DMS114 treated with DMSO at 0.1 percent for 48 hours (cell line): Measurements from ENCODE around the gene MZF1.
"Not testable (repeated sequence)": the region's sequence is repeated elsewhere in the genome, so short reads cannot be mapped to it uniquely, and the experiment has no call there.

Experiments used
- DNase-seq: peaks from one replicate; lab custom pipeline; 2025; ENCODE audit not compliant: unreplicated experiment; lab: John Stamatoyannopoulos, UW

Gene MZF1

GRCh38 chr19:58572818-58573657 is at the start of gene MZF1:
TSS of gene MZF1 (minus strand) at chr19:58573335. CDS start at chr19:58571389, 1,946 bp downstream.
- DNase-seq, result no peak

DNA sequence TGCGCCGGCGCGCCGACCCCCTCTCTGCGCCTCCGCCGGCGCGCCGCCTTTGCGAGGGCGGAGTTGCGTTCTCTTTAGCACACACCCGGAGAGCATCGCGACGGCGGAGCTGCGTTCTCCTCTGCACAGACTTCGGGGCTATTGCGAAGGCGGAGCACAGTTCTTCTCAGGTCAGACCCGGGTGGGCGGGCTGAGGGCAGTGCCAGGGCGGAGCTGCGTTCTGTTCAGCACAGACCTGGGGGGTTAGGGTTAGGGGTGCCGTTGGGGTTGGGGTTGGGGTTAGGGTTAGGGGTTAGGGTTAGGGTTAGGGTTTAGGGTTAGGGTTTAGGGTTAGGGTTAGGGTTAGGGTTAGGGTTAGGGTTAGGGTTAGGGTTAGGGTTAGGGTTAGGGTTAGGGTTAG is 34.1 kb upstream of the MZF1 start:
- DNase-seq, result not testable (repeated sequence)

DNA sequence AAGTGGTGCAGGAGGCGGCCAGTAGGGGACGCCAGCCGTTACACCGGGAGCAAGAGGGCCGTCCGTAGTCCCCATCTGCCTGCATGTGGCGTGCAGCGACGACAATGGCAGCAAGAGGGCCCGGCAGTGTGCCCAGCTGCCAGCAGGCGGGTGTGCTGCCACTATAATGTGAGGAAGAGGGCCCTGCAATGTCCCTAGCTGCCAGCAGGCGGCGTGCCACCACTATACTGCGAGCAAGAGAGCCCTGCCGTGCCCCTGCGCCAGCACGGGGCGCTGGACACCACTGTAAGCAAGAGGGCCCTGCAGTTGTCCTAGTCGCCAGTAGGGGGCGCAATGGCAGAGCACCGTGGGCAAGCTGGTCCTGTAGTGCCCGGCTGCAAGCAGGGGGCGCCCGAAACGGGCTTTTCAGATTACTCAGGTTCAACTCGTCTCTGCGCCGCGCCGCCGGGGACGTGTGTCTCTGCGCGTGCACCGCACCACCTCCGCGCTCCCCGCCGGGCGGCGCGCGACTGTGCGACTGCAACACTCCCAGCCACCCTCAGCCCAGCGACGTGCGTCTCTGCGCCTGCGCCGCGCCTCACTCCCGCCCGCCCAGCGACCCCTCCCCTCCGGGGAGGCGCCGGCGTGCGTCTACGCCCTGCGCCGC is 33.2 kb upstream of the MZF1 start:
- not testable (repeated sequence) for DNase-seq

DNA sequence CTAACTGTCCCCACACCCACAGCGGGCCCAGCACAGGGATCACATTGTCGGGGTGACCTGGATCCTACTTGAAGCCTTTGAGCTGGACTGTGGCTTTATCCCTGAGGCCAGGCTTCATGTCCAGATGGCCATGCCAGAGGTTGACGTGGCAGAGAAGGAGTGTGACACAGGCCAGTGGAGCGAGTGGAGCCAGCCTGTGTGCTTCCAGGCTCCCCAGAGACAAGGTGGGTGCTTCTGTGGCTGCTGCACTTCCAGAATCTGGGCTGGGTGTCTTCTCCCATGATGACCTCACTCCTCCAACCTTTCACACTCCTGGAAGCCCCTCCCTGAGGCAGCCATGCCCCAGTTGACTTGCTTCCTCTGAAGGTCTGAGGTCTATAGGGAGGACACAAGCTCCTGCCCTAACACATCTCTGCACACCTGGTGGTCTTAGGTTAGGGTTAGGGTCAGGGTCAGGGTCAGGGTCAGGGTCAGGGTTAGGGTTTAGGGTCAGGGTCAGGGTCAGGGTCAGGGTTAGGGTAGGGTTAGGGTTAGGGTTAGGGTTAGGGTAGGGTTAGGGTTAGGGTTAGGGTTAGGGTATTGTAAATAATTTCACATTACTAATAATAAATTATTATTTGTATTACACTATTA is 13.1 kb upstream of the MZF1 start:
- DNase-seq, result no peak

DNA sequence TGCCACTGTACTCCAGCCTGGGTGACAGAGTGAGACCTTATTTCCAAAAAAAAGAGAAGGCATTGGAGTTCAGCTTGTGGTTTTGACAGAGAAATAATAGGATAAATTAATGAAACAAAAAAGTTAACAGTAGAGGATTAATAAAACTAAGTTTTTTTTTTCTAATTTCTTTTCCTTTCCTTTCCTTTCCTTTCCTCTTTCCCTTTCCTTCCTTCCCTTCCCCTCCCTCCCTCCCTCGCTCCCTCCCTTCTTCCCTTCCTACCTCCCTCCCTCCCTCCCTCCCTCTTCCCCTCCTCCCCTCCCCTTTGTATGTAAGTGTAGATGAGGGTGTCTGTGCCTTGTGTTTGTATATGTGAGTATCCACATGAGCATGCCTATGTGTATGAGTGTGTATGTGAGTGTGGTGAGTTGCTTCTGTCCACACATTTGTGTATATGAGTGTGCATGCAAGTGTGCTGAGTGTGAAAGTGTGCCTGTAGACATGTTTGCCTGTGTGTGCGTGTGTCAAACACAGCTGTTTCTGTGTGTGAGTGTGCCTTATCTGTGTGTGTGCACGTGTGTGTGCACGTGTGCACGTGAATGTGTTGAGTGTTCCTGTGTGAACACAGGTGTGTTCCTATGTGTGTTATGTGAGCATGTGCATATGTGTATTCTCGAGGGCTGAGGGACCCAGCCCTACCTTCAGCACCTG is 12.5 kb upstream of the MZF1 start:
- DNase-seq, result no peak

- no peak for DNase-seq
Measured at GRCh38 chr19:58584498-58585441, 11.6 kb upstream of the MZF1 start.

GRCh38 chr19:58582985-58583384 is 9.8 kb upstream of the MZF1 start:
- DNase-seq, result no peak

GRCh38 chr19:58581227-58582141 is 8.3 kb upstream of the MZF1 start:
- DNase-seq, result no peak

DNA sequence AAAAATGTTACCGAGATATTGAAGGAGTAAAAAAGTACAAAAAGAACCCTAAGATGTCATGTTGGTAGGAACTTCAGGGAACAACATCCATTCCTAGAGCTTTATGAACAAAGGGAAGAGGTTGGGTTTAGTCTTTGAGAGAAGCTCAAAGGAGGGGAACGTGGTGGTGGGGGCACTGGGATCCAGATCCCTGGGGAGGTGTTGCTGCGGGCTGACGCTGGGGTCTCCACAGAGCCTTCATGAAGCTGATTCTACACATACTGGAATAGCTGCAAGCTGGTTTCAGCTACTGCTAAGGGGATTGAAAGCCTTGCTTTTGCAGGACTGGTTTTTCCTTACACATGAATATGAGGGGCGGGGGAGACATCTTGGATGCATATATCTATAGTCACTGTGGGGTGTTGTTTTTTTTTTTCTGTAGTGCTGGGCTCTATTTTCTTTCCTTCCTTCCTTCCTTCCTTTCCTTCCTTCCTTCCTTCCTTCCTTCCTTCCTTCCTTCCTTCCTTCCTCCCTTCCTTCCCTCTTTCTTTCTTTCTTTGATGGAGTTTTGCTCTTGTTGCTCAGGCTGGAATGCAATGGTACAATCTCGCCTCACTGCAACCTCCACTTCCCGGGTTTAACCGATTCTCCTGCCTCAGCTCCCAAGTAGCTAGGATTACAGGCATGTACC is 6.5 kb upstream of the MZF1 start:
- no peak for DNase-seq

DNA sequence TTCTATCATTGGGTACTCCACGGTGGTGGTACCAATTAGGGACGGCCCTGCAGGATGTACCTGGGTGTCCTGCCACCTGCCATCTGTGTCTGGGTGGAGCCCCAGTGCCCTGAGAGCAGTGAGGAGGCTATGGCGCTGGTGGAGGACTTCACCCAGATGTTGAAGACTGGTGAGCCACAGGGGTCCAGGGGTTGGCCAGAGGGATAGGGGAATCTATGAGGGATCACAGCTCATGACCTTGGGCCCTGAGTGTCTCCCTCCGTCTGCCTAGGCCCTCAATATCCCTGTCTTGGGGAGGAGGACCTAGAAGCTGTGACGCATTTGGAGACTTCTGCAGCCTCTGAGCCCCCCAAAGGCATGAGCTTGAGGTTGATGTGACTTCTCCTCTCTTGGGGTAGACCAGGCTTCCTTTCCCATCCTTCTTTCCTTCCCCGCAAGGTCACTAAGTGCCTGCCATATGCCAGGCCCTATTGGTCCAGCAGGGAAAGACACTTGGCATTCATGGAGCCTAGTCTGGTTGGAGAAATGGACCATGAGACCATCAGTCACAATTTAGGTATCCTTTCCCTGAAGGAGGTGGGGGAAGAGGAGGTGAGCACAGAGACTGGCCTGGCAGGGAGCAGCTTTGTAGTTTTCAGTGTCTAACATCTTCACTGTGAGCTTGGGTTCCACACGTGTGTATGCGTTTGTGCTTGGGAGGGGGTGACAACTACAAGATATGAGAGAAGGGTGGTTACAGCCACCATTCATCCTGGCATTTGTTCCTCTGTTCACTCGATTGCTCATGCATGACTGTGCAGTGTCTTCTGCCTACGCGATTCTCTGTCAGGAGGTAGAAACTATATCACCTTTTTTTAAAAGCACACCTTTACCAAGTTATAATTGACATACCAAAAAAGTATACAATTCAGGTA is 5.1 kb upstream of the MZF1 start:
- no peak for DNase-seq

DNA sequence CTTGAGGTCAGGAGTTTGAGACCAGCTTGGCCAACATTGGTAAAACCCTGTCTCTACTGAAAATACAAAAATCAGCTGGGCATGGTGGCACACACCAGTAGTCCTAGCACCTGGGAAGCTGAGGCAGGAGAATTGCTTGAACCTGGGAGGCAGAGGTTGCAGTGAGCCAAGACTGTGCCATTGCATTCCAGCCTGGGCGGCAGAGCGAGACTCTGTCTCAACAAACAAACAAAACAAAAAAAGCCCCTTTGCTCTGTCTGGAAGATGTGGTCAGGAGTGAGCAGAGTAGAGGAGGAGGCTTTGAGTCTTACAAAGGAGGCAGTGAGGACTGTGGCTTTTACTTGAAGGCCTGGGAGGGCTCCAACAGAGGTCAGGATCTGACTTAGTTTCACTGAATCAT is 4.4 kb upstream of the MZF1 start:
- DNase-seq, result not testable (repeated sequence)

- DNase-seq, result no peak
Measured at GRCh38 chr19:58575183-58576041, 2.3 kb upstream of the MZF1 start.

GRCh38 chr19:58573658-58574164 is 576 bp upstream of the MZF1 start:
- no peak for DNase-seq

- DNase-seq, result no peak
Measured at GRCh38 chr19:58572026-58572817, 913 bp downstream of the MZF1 start.

DNA sequence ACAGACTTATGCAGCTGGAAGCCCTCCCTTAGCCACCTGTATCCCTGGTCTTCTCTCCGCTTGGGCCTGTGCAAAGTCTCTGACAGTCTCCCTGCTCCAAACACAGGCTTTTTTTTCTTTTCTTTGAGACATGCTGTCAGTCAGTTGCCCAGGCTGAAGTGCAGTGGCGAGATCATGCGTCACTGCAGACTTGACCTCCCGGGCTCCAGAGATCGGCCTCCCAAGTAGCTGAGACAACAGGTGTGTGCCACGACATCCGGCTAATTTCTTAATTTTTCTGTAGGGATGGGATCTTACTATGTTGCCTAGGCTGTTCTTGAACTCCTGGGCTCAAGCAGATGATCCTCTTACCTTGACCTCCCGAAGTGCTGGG is 1.6 kb downstream of the MZF1 start:
- no peak for DNase-seq
